NCI-H2107 treated with DMSO at 0.1 percent for 48 hours (cell line): ENCODE measurements around the gene LAPTM4A.
A peak's percentile ranks its signal among the peaks of the same experiment; 100 is the strongest.
"Not testable (repeated sequence)": the region's sequence is repeated elsewhere in the genome, so short reads cannot be mapped to it uniquely, and the experiment has no call there.

ENCODE experiments used
- DNase-seq: peaks from one replicate; lab custom pipeline; 2025; ENCODE audit not compliant: unreplicated experiment; lab: John Stamatoyannopoulos, UW

LAPTM4A gene

GRCh38 chr2:20051532-20052228 lies at the start of gene LAPTM4A:
Gene LAPTM4A (minus strand): TSS chr2:20051628. CDS start chr2:20051520, 108 bp downstream.
- DNase-seq, result peak; percentile 94

GRCh38 chr2:20100711-20101110 lies 49.3 kb upstream of the LAPTM4A start:
- no peak for DNase-seq

GRCh38 chr2:20099780-20100179 lies 48.4 kb upstream of the LAPTM4A start:
- no peak for DNase-seq

GRCh38 chr2:20097889-20098714 lies 46.7 kb upstream of the LAPTM4A start:
- peak; percentile 69 for DNase-seq

- no peak for DNase-seq
Observed at GRCh38 chr2:20095469-20095868, 44.0 kb upstream of the LAPTM4A start.

GRCh38 chr2:20094955-20095354 lies 43.5 kb upstream of the LAPTM4A start:
- no peak for DNase-seq

- no peak for DNase-seq
Observed at GRCh38 chr2:20094142-20094755, 42.8 kb upstream of the LAPTM4A start.

- peak; percentile 38 for DNase-seq
Observed at GRCh38 chr2:20093263-20094141, 42.1 kb upstream of the LAPTM4A start.

GRCh38 chr2:20092901-20093235 lies 41.4 kb upstream of the LAPTM4A start:
- no peak for DNase-seq

GRCh38 chr2:20092226-20092900 lies 40.9 kb upstream of the LAPTM4A start:
- no peak for DNase-seq

GRCh38 chr2:20091305-20091991 lies 40.0 kb upstream of the LAPTM4A start:
- DNase-seq, result no peak

GRCh38 chr2:20089715-20090464 lies 38.5 kb upstream of the LAPTM4A start:
- no peak for DNase-seq

- DNase-seq, result not testable (repeated sequence)
Observed at GRCh38 chr2:20085909-20086308, 34.5 kb upstream of the LAPTM4A start.

GRCh38 chr2:20082812-20083211 lies 31.4 kb upstream of the LAPTM4A start:
- DNase-seq, result not testable (repeated sequence)

- DNase-seq, result no peak
Observed at GRCh38 chr2:20081841-20082240, 30.4 kb upstream of the LAPTM4A start.

GRCh38 chr2:20080839-20081415 lies 29.5 kb upstream of the LAPTM4A start:
- no peak for DNase-seq

- no peak for DNase-seq
Observed at GRCh38 chr2:20080428-20080827, 29.0 kb upstream of the LAPTM4A start.

- DNase-seq, result no peak
Observed at GRCh38 chr2:20079546-20080115, 28.2 kb upstream of the LAPTM4A start.
